NCI-H82 treated with DMSO at 0.1 percent for 48 hours (cell line): Measurements from ENCODE around the gene CLEC19A.

ENCODE experiments used
- DNase-seq: peaks from one replicate; lab custom pipeline; 2025; ENCODE audit not compliant: unreplicated experiment; lab: John Stamatoyannopoulos, UW

CLEC19A gene

DNA sequence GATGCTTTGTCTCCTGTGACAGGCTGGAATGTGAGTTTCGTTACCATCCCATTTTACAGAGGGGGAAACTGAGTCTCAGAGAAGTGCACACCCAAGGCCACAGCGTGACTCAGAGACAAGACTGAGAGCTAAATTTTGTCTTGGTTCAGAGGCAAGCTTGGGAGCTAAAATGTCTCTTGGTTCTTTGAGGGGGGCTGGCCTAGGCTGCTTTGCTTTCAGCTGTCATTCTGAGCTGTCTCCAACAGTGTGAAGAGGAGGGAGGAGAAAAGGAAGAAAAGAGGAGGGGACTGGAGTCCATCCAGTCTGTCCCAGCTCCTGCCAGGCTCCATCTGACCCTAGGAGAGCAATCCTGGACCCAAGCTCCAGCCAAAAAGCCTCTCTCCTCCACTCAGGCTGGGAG is at the start of gene CLEC19A:
CLEC19A (plus strand) TSS at position 301 of the 400 bp plus-strand sequence. CDS start 121 bp downstream, outside the sequence.
- no peak for DNase-seq

DNA sequence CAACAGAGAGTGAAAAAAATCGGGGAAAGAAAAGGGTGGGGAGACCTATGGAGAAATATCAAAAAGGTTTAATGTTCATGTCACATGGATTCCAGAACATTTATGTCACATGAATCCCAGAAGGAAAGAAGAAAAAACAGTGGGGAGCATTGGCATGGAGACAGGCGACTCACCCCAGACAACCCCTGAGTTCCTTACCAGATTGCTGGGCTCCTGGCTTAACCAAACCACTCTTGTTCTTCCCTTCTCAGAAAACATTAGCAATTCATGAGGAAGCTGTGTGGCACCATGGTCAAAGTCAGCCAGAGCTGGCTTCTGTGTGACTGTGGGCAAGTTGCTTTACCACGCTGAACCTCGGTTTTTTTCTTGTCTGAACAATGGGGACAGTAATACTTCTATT is 49.6 kb upstream of the CLEC19A start:
- DNase-seq = no peak

DNA sequence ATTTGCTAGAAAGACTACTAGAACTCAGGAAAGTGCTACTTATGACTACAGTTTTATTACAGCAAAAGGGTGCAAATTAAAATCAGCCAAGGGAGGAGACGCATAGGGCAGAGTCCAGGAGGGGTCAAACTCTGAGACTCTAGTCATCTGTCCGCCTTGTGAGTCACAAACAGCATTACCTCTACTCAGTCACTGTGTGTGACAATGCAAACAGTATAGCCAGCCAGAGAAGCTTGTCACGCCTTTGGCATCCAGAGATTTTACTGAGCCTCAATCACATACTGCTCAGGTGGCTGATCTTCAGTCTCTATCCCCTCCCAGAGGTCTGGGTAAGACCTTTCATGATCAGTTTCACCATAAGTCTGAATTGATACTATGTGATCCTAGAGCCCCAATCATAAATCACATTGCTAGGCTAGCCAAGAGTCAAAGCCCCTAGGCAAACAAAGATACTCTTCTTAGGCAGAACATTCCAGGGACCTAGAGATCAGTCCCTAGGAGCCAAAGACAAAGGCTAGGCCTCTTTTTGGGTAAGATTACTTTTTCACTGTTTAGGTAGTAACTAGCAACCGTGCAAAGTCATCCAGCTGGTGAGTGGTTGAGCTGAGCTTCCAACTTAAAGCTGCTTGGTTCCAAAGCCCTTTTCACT is 48.8 kb upstream of the CLEC19A start:
- DNase-seq = no peak

DNA sequence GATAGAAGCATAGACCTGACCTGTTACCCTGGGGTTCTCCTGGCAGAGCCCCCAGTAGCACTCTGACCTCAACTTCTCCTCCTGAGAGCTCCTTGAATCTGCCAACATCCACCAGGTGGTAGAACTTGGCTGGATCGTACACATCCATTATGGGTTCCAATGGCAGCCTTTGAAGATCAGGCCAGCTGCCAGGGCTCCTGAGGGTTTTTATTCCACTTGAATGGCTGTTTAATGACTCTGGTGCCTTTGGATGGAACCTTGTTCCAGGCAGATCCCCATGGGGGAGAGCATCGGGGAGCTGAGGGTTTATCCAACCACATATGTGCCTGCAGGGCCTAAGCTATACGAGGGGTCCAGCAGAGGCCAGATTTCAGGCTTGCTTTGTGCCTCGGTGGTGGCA is 47.1 kb upstream of the CLEC19A start:
- no peak for DNase-seq

DNA sequence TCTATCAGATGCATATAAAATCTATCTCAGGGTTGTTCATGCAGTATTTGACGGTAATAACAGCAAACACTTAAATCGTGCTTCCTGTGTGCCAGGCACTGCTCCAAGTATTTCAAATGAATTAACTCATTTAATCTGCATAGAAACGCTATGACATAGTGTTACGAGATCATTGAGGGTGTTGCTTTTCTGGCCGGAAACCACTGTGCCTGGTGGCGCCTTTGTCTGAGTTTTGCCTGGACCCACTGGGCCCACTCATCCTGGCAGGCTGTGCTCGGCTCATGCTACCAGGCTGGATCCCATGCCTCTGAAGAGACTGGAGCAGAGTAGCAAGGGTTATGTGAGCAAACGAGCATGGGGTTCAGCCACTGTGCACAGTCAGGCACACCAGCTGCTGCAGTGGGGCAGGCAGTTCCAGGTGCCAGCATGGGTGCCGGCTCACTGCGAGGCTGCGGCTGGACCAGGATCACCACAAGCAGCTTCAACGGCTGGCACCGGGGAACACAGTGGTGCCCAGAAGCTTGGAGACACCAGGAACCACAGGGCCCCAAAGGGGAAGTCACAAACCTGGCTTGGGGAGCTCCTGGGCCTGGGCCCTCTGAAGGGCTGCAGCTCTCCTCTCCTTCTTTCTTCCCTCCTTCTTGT is 45.9 kb upstream of the CLEC19A start:
- no peak for DNase-seq

DNA sequence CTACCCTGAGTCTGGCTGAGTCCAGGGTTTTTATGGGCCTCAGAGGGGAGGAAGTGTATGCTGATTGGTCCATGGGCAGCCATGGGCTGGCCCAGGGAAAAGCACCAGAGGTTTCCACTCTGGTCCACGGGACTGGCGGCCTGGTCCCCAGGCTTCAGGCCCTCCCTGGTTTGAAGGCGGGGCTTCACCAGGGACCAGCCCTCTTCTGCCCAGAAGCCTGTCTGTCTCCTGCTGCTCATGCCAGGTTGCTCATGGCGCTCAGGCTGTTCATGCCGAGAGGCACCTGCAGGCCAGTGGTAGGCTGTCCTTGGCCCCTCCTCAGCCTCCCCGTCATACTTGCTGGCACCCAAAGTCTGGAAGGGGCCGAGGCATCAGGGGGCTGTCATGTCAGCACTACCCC is 45.0 kb upstream of the CLEC19A start:
- no peak for DNase-seq

DNA sequence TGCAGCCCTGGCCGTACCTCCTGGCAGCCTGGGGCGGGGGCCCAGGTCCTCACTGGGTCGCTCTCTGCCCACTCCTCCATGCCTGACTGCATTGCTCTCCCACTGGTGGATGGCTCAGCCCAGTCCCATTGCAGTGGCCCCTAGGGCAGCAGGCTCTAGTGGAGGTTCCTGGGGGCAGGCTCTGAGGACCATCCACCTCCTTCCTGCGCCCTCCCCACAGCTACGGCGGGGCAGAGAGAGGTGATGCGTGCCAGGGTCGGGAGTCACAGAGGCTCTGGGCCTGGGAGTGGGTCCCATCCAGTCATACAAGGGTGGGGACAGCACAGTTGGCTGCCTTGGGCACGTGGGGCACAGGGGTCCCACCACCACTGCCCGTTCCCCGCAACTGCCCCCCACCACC is 44.0 kb upstream of the CLEC19A start:
- DNase-seq = no peak

DNA sequence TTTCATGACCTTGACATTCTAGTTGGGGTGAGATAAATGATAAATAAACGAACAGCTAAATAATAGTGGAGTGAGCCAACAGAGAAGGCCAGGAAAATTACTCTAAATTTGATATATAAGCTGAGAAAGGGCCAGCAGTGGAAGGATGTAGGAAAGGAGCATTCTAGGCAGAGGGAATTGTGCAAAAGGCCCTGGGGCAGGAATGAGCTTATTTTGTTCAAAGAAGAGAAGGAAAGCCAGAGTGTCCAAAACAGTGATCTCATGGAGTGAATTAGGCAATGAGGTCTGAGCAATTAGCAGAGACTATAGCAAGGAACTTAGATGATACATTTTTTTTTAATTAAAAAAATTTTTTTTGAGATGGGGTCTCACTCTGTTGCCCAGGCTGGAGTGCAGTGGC is 43.3 kb upstream of the CLEC19A start:
- DNase-seq = no peak

DNA sequence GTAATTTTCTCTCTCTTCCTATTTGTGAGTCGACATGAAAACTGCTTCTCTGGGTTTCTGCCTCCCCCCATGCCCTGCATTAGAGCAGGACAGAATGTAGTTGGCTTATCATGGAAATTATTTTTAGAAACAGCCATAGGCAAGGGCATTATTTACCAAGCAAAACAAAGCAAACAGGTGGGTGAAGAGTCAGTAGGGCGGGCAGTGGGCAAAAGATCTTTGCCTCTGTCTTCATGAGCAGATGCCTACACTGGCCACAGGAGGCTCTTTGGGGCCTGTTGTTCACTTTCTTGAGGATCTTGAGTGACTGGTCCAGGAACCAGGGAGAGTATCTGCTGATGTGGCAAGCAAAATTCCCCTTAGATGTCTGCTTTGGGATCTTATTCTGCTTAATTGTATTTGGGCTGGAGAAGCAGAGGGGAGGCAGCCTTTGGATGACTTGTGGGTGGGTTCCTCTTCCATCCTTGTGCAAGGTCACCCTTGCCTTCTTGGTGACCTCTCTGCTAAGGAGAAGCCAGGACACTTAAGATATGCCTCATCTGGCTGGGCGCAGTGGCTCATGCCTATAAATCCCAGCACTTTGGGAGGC is 42.5 kb upstream of the CLEC19A start:
- no peak for DNase-seq

DNA sequence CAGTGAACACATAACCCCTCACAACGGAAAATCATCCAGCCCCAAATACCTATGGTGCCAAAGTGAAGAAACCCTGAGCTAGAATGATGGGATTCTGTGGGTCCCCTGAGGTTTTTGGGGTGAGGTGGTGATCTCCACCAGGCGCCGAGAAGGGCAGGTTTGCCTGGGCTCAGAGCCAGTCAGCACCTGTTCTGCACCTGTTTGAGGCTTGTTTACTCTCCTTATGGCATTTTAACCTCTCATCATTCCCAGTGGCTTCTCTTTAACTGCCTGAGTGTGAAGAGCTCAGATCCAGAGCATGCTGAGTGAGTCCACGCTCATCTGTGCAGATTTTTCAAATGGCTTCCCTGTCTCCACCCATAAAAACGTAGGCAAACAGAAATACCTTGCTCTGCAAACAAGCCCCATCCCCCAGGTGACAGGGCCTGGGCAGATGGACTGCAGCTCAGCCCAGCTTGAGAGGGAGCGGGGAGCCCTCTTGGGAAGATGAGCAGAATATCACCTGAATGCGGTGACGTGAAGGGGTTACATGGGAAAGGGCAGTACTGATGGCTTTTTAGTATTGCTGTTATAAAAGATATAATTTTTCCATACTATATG is 40.1 kb upstream of the CLEC19A start:
- no peak for DNase-seq

DNA sequence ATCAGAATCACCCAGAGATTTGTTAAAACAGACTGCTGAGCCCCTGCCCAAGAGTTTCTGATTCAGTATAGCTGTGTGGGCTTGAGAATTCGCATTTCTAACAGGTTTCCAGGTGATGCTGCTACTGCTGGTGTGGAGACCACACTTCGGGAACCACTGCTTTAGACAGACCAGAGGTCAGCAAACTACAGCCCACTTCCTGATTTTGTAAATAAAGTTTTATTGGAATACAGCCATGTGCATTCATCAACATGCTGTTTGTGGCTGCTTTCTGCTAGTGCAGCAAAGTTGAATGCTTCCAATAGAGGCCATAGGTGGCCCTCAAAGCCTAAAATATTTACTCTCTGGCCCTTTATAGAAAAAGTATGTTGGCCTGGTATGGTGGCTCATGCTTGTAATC is 32.6 kb upstream of the CLEC19A start:
- no peak for DNase-seq

DNA sequence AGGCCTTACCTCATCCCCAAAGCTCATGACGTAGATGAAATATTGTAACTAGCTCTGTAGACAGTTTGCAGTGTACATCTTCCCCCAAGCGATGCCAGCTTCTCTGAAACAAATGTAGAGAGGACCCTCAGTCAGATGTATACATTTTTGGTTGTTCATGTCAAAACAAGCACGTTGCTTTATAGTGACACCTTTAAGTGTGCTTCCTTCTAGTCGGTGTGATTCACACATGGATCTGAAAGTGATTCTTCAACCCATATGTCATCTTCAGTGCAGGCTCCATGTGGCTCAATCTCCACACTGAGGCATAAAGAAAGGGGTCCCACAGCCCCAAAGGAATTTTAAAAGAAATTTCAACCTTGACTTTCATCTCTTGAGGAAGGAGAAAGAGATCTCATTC is 30.9 kb upstream of the CLEC19A start:
- no peak for DNase-seq

DNA sequence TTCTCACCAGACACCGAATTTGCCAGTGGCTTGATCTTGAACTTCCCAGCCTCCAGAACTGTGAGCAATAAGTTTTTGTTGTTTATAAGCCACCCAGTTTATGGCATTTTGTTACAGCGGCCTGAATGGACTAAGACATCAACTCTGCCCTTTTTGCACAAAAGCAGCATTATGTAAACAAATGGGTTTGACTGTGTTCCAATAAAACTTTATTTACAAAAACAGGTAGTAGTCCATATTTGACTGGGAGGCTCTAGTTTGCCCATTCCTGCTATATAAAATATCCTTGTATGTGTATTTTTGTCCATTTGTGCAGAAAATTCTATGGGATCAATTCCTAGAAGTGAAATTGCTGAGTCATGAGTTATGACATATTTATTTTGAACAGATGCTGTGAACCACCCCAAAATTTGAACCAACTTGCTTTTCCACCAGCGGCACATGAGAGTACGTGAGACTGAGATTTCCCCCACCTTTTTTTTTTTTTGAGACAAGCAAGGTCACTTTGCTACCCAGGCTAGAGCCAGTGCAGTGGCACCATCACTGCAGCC is 21.3 kb upstream of the CLEC19A start:
- no peak for DNase-seq

DNA sequence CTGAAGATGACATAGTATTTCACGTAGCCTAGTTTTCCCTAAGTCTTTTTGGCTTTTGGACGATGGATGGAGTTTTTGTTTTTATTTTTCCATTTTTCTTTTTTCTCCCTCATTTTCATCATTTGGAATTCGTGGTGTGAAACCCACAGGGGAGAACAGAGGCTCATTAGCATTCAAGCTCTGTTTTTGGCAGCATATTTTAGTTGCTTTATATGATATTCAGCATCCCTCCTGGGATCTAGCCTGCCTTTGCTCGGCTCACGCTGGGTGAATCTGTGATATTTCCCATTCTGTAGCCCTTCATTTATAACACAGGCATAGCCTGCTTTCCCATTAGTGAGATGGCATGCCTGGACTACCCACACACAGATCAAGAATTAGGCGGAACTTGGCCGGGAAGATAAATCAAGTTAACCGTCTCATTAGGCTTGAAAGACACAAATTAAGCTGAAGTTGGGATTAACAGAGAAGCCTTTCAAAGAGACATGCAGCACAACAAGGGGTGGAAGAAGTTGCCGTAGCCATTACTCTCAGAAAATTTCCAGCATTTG is 20.1 kb upstream of the CLEC19A start:
- DNase-seq = no peak

DNA sequence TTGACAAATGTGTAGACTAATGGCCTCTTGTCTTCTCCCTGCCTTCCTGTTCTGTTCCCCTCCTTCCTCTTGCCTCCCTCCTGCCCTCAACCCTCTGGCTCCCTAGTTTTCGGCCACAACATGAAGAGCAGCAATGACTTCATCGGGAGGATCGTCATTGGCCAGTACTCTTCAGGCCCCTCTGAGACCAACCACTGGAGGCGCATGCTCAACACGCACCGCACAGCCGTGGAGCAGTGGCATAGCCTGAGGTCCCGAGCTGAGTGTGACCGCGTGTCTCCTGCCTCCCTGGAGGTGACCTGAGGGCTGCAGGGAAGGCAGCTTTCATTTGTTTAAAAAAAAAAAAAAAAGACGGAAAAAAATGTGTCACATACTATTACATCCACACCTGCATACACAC is 18.8 kb upstream of the CLEC19A start:
- no peak for DNase-seq

DNA sequence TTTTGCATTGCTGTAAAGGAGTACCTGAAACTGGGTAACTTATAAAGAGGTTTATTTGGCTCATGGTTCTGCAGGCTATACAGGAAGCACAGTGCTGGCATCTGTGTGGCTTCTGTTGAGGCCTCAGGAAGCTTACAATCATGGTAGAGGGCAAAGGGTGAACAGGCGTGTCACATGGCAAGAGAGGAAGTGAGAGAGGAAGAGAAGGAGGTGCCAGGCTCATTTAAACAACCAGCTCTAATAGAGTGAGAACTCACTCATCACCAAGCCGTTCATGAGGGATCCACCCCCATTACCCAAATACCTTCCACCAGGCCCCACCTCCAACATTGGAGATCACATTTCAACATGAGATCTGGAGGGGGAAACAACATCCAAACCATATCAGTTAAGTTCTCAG is 16.4 kb upstream of the CLEC19A start:
- DNase-seq = no peak

DNA sequence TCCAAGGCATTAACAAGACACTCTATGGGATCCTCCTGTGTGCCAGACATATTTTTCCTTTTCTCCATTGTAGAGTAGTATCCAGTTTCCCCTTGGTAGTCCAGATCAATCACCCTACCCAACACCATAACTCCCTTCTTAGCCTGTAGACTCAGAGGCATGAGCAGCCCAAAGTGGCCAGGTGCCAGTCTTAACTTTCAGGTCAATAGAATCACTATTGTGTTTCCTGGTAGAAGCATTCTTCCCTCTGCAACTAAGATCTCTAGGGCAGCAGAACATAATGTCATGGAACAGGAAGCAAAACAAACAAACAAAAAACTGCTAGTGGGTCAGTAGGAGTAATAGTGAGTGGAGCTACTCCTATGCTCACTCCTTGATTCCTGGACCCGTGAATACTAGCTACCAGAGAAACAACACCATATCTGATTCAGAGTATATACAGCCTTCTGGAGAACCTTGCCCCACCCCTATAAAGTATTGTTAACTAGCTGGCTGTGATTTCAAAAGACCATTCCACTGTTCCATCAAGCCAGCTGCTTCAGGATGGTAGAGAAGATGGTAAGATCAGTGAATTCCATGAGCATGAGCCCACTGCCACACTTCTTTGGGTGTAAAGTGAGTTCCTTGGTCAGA is 11.2 kb upstream of the CLEC19A start:
- DNase-seq = no peak

DNA sequence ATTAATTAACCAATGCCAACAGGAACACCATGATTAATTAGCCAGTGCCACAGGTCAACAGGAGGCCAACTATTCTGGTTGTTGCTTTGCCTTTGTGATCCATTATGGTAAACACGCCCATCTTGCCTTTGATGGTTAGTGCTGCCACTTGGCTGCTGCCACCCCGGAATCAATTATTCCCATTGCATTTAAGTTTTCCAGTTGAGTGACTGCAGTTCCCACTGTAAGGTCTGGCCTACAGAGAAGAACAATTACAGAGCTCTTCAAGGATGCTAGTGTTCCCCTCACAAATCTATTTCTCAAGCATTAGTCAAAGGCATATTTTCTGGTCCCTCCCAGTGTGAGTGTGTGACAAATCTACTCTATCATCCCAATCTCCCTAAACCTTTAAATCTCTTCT is 7.1 kb upstream of the CLEC19A start:
- DNase-seq = no peak

DNA sequence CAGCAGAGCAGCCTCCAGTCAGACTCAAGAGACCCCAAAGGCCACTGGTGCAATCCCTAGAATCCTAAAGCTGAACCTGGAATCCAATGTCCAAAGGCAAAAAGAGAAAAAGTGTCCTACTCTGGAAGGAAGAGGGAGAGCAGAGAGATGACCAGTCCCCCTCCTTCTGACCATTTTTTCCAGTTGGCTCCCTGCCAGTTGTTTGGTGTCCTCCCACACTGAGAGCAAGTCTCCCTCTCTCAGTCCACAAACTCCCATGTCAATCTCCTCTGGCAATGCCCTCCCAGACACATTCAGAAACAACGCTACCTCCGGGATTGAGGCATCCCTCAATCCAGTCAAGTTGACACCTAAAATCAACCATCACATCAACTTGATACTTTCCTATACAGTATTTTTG is 4.3 kb upstream of the CLEC19A start:
- DNase-seq = no peak

DNA sequence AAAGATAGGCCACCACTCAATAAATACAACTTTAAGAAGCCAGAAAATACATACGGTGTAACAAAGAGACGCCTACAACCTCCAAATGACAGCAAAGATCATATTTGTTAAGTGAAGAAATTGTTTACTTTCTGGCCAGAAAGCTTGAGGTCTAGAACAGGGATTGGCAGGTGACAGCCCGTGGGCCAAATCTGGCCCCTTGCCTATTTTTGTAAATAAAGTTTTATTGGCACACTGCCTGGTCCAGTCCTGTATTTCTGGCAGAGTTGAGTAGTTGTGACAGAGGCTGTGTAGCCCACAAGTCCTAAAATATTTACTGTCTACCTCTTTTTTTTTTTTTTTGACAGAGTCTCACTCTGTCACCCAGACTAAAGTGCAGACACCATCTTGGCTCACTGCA is 3.4 kb upstream of the CLEC19A start:
- no peak for DNase-seq

DNA sequence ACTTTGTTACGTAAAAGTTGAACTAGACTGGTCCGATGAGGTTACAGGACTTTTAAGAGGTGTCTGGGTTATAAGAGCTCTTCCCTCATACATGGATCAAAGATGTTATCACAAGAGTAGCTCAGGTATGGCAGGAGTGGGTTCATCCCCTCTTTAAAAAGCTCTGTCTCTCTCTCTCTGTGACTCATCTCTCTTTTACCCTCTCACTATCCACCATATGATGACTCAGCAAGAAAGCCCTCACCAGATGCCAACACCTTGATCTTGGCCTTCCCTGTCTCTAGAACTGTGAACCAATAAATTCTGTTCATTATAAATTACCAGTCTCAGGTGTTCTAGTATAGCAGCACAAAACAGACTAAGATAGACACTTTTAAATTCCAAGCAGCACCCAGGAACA is 1.9 kb upstream of the CLEC19A start:
- no peak for DNase-seq
